Ascending aorta (tissue), 2 donors: ENCODE measurements around the gene IQSEC2. TPM values are rescaled to one million over a fixed set of nuclear protein-coding genes. Genes with fewer than 3 reads are reported as not detected.

ENCODE experiments used
- DNase-seq, 2 donors: peaks; one replicate each; pipeline ENCODE4 v3.0.0-alpha.2; 2019; ENCODE audit warnings: low spot score in 2 of 2
- H3K27ac ChIP-seq, 2 donors: fragments of 200-600 bp; sonication (generic); one replicate each; pipeline ENCODE4 v1.5.1; 2016 to 2017; ENCODE audit warnings: mild to moderate bottlenecking in 1 of 2
- H3K27me3 ChIP-seq: fragments of 200-600 bp; sonication (generic); one replicate; pipeline ENCODE4 v1.5.1; 2017
- H3K36me3 ChIP-seq, 2 donors: fragments of 200-600 bp; sonication (generic); one replicate each; pipeline ENCODE4 v1.5.1; 2016
- H3K4me1 ChIP-seq, 2 donors: fragments of 200-600 bp; sonication (generic); one replicate each; pipeline ENCODE4 v1.5.1; 2016 to 2017; ENCODE audit warnings: mild to moderate bottlenecking in 1 of 2
- H3K4me3 ChIP-seq, 2 donors: fragments of 200-600 bp; sonication (generic); one replicate each; pipeline ENCODE4 v1.5.1; 2016 to 2017; ENCODE audit warnings: mild to moderate bottlenecking in 1 of 2
- H3K9me3 ChIP-seq, 2 donors: fragments of 200-600 bp; sonication (generic); one replicate each; pipeline ENCODE4 v1.5.1; 2016
- CTCF ChIP-seq, 3 experiments: fragments of 200-600 bp in 2 of 3; fragments of 450-650 bp in 1 of 3; sonication (generic) in 2 of 3; IDR thresholded peaks; one replicate each; pipeline ENCODE4 v1.5.1; 2016 to 2019; ENCODE audit warnings: antibody characterized with exemption in 3 of 3, mild to moderate bottlenecking in 1 of 3, moderate library complexity in 1 of 3
- intact Hi-C: fragments of 100-400 bp; cut with DNase I; formaldehyde crosslinking; loops from one replicate; pipeline ENCODE4 v1.15.1; 2023
- total RNA-seq: library from RNA; depleted of rRNA; stranded (reverse); fragments of >200 nt; gene quantifications from one replicate; pipeline ENCODE4 v1.1.0, GENCODE V29; 2016

The IQSEC2 gene
- total RNA-seq, 1 donor from 2014 or later: 43.3 TPM

- H3K27me3 ChIP-seq: no peaks in the 10 kb centered on the region
- H3K9me3 ChIP-seq: no peaks in the 10 kb centered on the region
Measured at GRCh38 chrX:53257670-53258423, 23.5 kb downstream of the IQSEC2 start.

DNA sequence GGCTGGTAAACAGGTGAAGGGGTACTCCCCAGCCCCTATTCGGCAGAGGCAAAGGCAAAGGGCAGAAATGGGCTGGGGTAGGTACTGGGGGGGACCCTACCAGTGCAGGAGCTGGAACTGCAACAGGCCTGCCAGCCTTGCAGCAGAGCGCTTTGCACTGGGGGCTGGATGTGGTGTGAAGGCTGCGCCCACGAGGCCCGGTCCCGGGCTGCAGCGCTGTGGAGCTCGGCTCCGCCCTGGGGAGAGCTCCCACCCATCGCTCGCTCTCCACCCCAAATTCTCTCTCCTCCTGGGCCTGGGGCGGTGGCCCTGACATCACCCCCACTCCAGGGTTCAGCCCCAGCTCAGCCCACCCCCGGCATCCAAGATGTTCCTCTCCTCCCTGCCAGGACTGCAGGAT is 24.2 kb downstream of the IQSEC2 start:
- no peaks in the 10 kb centered on the region for H3K27me3 ChIP-seq
- H3K4me3 ChIP-seq: no peak overlapping the region
- intact Hi-C loops: no loop called here
- no peaks in the 10 kb centered on the region for H3K9me3 ChIP-seq
- H3K4me1 ChIP-seq: no peaks in the 10 kb centered on the region
- no peak for TF ChIP-seq CTCF (IDR thresholded peaks at IDR 0.05)
- H3K27ac ChIP-seq: no peak overlapping the region
- peaks cover 0 to 6% of the 10 kb centered on the region in 2 donors for H3K36me3 ChIP-seq
- no peak for DNase-seq

More at GRCh38 chrX:53257670-53258423, 23.5 kb downstream of the IQSEC2 start:
- Histone ChIP-seq H3K4me3 (no peak overlapping the region), H3K36me3 (peaks cover 0 to 6% of the 10 kb centered on the region in 2 donors), H3K27ac (no peak overlapping the region), H3K4me1 (no peaks in the 10 kb centered on the region)
- intact Hi-C loops: no loop called here
- no peak for DNase-seq
- no peak for TF ChIP-seq CTCF (IDR thresholded peaks at IDR 0.05)

GRCh38 chrX:53256446-53257041 is 24.8 kb downstream of the IQSEC2 start:
- H3K4me1 ChIP-seq: no peaks in the 10 kb centered on the region
- no peaks in the 10 kb centered on the region for H3K27me3 ChIP-seq
- TF ChIP-seq CTCF (IDR thresholded peaks at IDR 0.05): no peak
- H3K4me3 ChIP-seq: no peak overlapping the region
- intact Hi-C loops: no loop called here
- no peak overlapping the region for H3K27ac ChIP-seq
- DNase-seq: no peak
- H3K36me3 ChIP-seq: peaks cover 0 to 6% of the 10 kb centered on the region in 2 donors
- no peaks in the 10 kb centered on the region for H3K9me3 ChIP-seq

DNA sequence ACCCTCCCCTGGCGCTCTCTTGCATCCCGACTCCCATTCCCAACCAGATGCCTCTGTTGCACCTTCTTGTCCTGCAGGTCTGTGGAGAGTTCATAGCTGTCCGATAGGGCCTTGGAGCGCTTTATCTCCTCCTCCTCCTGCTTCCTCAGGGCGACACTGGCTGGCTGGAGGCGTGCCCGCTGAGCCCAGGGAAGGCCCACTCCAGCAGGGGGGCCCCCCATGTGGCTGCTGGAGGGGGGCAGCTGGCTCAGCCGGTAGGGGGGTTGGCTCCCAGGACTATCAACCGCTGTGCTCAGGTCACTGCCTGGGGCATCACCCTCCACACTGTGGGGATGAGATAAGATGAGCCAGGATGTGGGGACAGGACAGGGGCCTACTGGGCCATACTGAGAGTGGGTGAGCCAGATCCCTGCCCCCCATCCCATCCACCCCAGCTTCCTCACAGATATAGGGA is 25.6 kb downstream of the IQSEC2 start:
- Histone ChIP-seq H3K9me3 (no peaks in the 10 kb centered on the region), H3K27me3 (no peaks in the 10 kb centered on the region), H3K4me1 (no peaks in the 10 kb centered on the region), H3K27ac (no peak overlapping the region), H3K4me3 (no peak overlapping the region), H3K36me3 (peaks cover 0 to 6% of the 10 kb centered on the region in 2 donors)
- intact Hi-C loops: no loop called here
- DNase-seq: no peak
- TF ChIP-seq CTCF (IDR thresholded peaks at IDR 0.05): no peak

- H3K4me3 ChIP-seq: no peak overlapping the region
Measured at GRCh38 chrX:53254570-53255461, 26.6 kb downstream of the IQSEC2 start.

More at GRCh38 chrX:53254570-53255461, 26.6 kb downstream of the IQSEC2 start:
- H3K4me1 ChIP-seq: no peaks in the 10 kb centered on the region
- H3K27ac ChIP-seq: no peak overlapping the region
- TF ChIP-seq CTCF (IDR thresholded peaks at IDR 0.05): no peak
- intact Hi-C loops: no loop called here
- DNase-seq: no peak
- H3K9me3 ChIP-seq: no peaks in the 10 kb centered on the region
- H3K27me3 ChIP-seq: no peaks in the 10 kb centered on the region
- peaks cover 3 to 6% of the 10 kb centered on the region in 2 donors for H3K36me3 ChIP-seq
